Fibroblast of the aortic adventitia (primary cell): ENCODE results near the gene SAMD3. TPM values are rescaled to one million over a fixed set of nuclear protein-coding genes. Genes with fewer than 3 reads are reported as not detected.

ENCODE experiments used
- DNase-seq: peaks from one replicate; pipeline ENCODE4 v3.0.0-alpha.2; 2010; ENCODE audit warnings: low read depth
- H3K4me3 ChIP-seq: 2 replicates; pipeline ENCODE4 v1.5.1; 2011; ENCODE audit warnings: low read depth, mild to moderate bottlenecking, control low read depth, low read length, moderate library complexity
- total RNA-seq: library from RNA; depleted of rRNA; stranded (reverse); fragments of >200 nt; gene quantifications from 2 replicates; pipeline ENCODE4 v1.2.3, GENCODE V29; 2012; ENCODE audit warnings: low replicate concordance
- TF ChIP-seq, protein P1 (sequence below): IDR thresholded peaks from 2 replicates; pipeline ENCODE4 v1.5.1; 2011; ENCODE audit warnings: mild to moderate bottlenecking, low read length, control low read depth, inconsistent platforms; ENCODE audit not compliant: insufficient read depth

The SAMD3 gene
- total RNA-seq, 1 donor: 9.1 TPM

DNA sequence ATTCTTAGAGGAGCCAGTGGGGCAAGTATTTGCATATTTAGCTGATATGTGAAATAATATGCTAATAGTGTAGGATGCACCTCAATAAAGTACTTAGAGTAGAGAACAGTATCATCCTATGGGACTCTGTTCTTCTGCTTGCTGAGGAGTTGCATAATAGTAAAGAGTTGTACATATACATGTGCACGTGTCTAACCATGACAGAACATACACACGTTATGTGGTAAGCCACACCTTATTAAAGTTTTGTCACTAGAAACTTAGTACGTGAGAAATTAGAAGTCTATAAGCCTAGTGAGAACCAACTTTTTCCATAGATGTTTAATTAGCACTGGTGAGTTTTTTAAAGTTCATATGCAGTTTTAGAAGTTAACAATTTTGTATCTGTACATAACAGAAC, 123.6 kb downstream of the SAMD3 start:
- no peak for DNase-seq
- TF ChIP-seq, protein P1, sequence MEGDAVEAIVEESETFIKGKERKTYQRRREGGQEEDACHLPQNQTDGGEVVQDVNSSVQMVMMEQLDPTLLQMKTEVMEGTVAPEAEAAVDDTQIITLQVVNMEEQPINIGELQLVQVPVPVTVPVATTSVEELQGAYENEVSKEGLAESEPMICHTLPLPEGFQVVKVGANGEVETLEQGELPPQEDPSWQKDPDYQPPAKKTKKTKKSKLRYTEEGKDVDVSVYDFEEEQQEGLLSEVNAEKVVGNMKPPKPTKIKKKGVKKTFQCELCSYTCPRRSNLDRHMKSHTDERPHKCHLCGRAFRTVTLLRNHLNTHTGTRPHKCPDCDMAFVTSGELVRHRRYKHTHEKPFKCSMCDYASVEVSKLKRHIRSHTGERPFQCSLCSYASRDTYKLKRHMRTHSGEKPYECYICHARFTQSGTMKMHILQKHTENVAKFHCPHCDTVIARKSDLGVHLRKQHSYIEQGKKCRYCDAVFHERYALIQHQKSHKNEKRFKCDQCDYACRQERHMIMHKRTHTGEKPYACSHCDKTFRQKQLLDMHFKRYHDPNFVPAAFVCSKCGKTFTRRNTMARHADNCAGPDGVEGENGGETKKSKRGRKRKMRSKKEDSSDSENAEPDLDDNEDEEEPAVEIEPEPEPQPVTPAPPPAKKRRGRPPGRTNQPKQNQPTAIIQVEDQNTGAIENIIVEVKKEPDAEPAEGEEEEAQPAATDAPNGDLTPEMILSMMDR: no peak
- no peak overlapping the region for H3K4me3 ChIP-seq

DNA sequence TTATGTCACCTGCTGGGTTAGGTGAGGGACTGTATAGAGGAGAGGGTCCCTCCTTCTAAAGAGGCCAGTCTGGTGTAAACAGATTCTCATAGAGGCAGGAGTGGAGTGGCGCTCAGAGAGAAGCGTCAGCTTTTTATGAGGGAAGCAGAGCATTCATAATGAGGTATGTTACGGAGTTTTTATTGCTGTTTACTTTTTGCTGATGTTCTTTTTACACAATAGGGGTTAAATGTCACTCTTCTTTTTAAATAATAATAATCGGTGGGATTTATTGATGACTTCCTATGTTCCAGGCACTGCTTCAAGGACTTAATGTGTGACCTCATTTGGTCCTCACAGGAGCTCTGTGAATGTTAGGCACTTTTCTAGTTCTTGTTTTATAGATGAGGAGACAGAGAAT, 124.4 kb downstream of the SAMD3 start:
- H3K4me3 ChIP-seq: no peak overlapping the region
- TF ChIP-seq, protein P1: no peak
- no peak for DNase-seq

Other genes with a start within 250 kb of the SAMD3 start
- gene L3MBTL3, start 204.4 kb downstream of the SAMD3 start, total RNA-seq: 9.8 and 16.4 TPM in 2 replicates
- gene TMEM200A, start 143.1 kb upstream of the SAMD3 start, total RNA-seq: 61.5 and 137 TPM in 2 replicates